PFSK-1 (cell line): ENCODE results near the gene ATF6B.

Experiments used
- POLR2AphosphoS5 ChIP-seq: IDR thresholded peaks from 2 replicates; pipeline ENCODE4 v1.6.1; 2012; ENCODE audit warnings: low read depth, mild to moderate bottlenecking, control low read depth, low read length, moderate library complexity
- SIN3A ChIP-seq: IDR thresholded peaks from 2 replicates; pipeline ENCODE4 v1.6.1; 2012; ENCODE audit warnings: mild to moderate bottlenecking, low read length, moderate library complexity, borderline replicate concordance; ENCODE audit not compliant: insufficient read depth

DNA sequence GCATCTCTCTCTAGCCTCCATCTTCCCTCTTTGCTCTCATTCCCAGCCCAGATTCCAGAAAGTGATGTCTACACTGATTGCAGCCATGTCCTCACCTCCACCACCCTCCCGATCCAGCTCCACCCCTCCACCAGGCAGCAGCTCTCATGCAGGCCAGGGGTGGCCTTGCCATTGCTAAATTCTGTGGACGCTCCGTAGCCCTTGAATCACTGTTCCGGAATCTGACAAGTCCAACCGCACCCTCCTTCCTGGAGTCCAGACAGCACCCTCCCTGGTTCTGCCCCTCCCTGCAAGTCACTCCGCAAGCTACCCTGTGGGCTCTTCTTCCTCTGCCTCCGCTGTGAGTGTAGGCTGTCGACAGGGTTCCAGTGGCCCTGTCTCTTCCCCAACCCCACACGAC, 45.1 kb downstream of the ATF6B start:
- TF ChIP-seq POLR2AphosphoS5: no peak
- TF ChIP-seq SIN3A: no peak
